ENCODE data around the gene RNF187.

Gene RNF187

DNA sequence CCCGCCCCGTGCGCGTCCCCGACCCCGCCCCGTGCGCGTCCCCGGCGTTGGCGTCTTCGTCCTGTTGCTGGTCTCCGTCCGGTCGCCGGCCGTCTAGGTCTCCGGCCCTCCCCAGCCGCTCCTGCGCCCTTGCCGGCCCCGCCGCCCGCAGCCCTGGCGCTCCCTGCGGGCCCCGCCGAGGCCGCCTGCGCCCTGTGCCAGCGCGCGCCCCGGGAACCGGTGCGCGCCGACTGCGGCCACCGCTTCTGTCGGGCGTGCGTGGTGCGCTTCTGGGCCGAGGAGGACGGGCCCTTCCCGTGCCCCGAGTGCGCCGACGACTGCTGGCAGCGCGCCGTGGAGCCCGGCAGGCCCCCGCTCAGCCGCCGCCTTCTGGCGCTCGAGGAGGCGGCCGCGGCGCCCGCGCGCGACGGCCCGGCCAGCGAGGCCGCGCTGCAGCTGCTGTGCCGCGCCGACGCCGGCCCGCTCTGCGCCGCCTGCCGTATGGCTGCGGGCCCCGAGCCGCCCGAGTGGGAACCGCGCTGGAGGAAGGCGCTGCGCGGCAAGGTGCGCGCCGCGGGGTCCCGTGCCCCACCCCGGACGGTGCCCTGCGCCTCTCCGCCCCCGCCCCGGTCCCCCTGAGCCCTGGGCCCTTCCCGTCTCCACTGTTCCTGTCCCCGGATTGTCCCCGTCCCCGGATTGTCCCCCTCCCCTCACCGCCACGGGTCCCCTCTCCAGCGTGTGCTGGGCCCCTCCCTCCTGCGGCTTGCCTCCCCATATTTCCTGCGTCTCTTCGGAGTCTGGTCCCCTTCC lies at the start of gene RNF187:
TSS of gene RNF187 (plus strand) at position 47 of the 789 bp plus-strand sequence.
- peak; percentile 93 for DNase-seq (ENCODE audit: insufficient read length, low spot score)
- peak; percentile 20 for FAIRE-seq

GRCh38 chr1:228437424-228437962 lies 49.7 kb upstream of the RNF187 start:
- FAIRE-seq (no peak), DNase-seq (ENCODE audit: insufficient read length, low spot score) (no peak)

DNA sequence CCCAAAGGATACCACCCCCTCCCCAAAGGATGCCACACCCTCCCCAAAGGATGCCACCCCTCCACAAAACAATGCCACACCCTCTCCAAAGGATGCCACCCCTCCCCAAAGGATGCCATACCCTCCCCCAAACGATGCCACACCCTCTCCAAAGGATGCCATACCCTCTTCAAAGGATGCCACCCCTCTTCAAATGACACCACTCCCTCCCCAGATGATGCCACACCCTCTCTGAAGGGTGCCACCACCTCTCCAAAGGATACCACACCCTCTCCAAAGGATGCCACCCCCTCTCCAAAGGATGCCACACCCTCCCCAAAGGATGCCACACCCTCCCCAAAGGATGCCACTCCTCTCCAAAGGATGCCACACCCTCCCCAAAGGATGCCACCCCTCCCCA lies 48.9 kb upstream of the RNF187 start:
- DNase-seq (ENCODE audit: insufficient read length, low spot score) (no peak), FAIRE-seq (no peak)

DNA sequence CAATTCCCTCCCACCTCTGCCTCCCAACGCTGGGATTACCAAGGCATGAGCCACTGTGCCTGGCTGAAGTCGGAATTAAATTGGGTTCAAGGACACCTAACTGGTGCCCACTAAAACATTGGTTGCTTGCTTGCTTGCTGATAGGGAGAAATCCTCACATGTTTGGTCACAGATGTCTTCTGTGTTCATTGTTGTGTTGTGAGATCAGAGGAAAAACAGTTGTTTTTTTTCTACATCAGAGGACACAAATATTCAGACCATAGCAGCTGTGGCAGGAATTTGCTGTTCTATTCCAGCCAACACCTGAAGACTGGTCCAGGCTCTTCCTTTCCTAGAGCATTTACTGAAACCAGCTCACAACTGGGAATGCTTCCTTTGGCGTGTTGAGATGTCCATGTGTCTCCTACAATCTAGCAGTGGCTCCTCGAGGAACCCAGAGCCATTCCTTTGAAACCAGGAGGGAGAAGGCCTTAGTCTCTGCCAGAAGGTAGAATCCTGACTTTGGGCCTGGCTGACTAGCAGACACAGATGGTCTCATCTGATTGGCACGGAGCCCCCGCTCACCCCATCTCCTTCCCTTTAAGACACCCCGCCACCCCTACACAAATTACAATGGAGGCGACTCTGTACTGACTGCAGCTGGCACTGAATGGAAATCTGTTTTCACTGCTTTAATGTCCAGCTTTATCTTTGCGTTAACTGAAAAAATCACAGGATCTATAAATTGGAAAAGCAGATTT lies 46.3 kb upstream of the RNF187 start:
- no peak for DNase-seq (ENCODE audit: insufficient read length, low spot score)
- FAIRE-seq, result no peak

- FAIRE-seq (no peak), DNase-seq (ENCODE audit: insufficient read length, low spot score) (no peak)
Observed at GRCh38 chr1:228443395-228443794, 43.8 kb upstream of the RNF187 start.

- no peak for DNase-seq (ENCODE audit: insufficient read length, low spot score)
- FAIRE-seq, result no peak
Observed at GRCh38 chr1:228445490-228445842, 41.7 kb upstream of the RNF187 start.

DNA sequence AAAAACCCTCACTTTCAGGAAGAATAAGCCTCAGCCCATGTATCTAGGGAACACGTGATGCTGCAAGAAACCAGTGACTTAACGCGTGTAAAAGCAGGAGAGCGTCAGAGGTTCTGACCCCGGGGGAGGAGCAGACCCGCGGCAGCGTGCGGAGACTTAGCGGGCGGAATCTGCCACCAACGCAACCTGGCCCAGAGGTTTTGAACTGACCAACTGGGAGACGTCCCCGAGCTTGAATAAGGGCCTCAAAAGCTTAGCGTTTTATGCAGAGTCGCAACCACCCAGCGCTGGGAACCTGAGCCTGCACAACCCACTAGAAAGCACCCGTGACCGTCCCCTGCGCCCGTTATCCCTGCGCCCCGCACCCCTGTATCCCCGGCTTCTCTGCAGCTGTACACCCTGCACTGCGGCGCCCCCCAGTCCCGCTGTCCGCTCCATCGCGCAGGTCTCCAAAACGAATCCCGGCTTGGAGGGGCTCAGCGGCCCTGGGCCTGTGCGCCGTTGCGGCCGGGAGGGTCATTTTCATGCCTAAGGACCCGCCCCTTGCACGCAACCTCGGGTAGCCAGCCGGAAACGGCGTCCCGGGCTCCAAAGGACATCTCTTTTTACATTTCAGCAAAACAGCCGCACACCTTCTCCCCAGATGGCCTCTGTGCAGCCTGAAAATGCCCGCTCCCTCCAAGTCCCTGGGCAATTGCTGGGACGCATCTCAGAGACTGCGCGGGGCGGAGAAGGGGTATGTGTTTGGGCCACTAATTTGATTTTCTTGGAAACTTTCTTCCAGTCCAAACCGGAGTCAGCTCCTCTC lies 41.1 kb upstream of the RNF187 start:
- FAIRE-seq, result no peak
- no peak for DNase-seq (ENCODE audit: insufficient read length, low spot score)

DNA sequence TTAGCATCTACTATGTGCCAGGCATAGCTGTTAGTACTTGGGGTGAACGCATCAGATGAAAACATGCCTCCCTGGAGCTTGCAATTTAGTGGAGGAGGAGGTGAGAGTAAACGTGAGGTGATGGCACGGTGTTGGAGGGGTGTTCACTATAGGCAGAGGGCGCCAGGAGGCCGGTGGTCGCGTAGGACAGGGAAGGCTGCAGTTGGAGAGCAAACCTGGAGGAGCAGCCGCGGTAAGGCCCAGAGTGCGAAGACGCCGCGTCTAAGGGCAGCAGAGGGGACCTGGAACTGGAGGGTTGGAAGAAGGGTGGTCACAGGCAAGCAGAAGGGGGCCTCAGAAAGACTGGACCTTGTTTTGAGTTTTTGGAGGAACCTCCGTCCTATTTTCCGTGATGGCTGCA lies 40.3 kb upstream of the RNF187 start:
- FAIRE-seq (no peak), DNase-seq (ENCODE audit: insufficient read length, low spot score) (no peak)

- DNase-seq (ENCODE audit: insufficient read length, low spot score), result no peak
- FAIRE-seq, result no peak
Observed at GRCh38 chr1:228448372-228448771, 38.8 kb upstream of the RNF187 start.

- no peak for FAIRE-seq
Observed at GRCh38 chr1:228450200-228450599, 37.0 kb upstream of the RNF187 start.

GRCh38 chr1:228452194-228453021 lies 34.8 kb upstream of the RNF187 start:
- no peak for FAIRE-seq
- DNase-seq (ENCODE audit: insufficient read length, low spot score), result no peak

More at GRCh38 chr1:228450200-228450599, 37.0 kb upstream of the RNF187 start:
- DNase-seq (ENCODE audit: insufficient read length, low spot score), result no peak

DNA sequence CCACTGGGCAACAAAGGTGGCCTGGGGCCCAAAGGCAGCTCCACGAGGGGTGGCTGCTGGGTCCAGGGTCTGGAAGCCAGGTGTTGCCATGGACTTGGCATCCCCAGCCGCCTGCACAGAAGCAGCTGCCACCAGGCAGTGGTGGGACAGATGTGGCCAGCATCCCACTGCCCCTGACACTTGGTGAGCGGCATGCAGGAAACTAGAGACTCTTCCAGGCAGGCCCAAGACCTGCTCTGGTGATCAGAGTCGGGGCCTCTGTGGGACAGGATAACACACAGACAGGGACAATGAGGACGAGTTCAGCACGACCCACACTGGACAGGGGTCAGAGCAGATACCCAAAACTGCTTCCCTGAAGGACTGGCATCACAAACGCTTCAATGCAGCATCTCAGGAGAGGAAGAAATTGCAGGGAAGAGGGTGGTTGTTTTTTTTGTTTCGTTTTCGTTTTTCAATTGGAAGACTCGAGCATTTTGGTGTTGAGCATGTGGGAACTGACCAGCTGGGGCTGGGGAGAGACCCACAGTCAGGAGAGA lies 34.1 kb upstream of the RNF187 start:
- DNase-seq (ENCODE audit: insufficient read length, low spot score) (no peak), FAIRE-seq (no peak)

- FAIRE-seq, result no peak
Observed at GRCh38 chr1:228453614-228454013, 33.6 kb upstream of the RNF187 start.

DNA sequence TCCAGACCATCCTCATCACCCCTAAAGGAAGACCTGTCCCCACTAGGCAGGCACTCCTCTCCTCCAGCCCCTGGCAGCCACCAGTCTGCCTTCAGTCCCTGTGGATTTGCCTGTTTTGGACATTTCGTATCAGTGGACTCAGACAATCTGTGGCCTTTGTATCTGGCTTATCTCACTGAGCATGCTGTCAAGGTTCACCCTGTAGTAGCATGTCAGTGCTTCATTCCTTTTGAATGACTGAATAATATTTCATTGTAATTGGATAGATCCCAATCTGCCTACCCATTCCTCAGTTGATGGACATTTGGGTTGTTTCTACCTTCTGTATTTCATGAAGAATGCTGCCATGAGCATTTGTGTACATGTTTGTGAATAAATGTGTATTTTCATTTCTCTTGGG lies 32.9 kb upstream of the RNF187 start:
- DNase-seq (ENCODE audit: insufficient read length, low spot score) (no peak), FAIRE-seq (no peak)

More at GRCh38 chr1:228453614-228454013, 33.6 kb upstream of the RNF187 start:
- DNase-seq (ENCODE audit: insufficient read length, low spot score), result no peak

GRCh38 chr1:228455715-228456114 lies 31.5 kb upstream of the RNF187 start:
- FAIRE-seq (no peak), DNase-seq (ENCODE audit: insufficient read length, low spot score) (no peak)

GRCh38 chr1:228456252-228457016 lies 30.7 kb upstream of the RNF187 start:
- FAIRE-seq (no peak), DNase-seq (ENCODE audit: insufficient read length, low spot score) (no peak)

DNA sequence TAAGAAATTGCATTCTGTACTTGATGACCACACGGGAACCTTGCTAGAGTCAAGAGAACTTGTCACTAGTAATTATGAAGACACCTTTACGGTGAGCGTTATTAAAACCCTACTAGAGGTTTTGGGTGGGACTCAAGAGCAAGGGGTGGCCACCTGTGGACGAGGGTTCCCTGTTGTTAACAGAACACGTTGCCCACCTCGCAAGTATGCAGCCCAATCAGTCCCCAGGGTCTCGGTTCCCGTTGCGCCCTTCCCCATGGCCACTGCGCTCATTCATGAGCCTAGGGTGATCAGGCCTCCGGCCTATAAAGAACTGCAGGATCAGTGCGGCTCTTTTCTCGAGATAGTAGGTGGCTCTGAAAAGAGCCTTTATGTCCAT lies 30.2 kb upstream of the RNF187 start:
- DNase-seq (ENCODE audit: insufficient read length, low spot score), result no peak
- no peak for FAIRE-seq

DNA sequence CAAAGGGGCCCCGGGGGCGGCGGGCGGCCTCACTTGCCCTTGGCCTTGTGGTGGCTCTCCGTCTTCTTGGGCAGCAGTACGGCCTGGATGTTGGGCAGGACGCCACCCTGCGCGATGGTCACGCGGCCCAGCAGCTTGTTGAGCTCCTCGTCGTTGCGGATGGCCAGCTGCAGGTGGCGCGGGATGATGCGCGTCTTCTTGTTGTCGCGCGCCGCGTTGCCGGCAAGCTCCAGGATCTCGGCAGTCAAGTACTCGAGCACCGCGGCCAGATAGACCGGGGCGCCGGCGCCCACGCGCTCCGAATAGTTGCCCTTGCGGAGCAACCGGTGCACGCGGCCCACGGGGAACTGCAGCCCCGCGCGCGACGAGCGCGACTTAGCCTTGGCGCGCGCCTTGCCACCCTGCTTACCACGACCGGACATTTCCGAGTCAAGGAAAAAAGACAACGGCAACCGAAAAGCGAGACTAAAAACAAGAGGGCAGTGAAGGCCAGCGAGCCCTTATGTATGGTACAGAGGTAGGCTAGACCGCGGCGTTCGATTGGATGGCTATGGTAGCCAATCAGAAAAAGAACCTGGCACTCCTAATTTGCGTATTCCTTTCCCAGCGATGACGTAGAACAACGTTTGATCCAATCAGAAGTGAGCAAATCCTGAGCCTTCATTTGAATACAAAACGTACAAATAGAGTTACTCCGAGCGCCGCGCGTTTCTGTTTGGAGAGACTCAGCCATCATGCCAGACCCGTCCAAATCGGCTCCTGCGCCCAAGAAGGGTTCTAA lies 29.6 kb upstream of the RNF187 start:
- peak; percentile 23 for FAIRE-seq
- peak; percentile 97 for DNase-seq (ENCODE audit: insufficient read length, low spot score)
